Mucosa of rectum (tissue), 2 donors: Measurements from ENCODE around the gene SPAG16.

Experiments used
- H3K27ac ChIP-seq, 2 donors: one replicate each; pipeline ENCODE4 v1.7.0; 2013; ENCODE audit warnings: inconsistent platforms in 2 of 2, low read depth in 2 of 2, low read length in 2 of 2
- H3K27me3 ChIP-seq, 2 donors: one replicate each; pipeline ENCODE4 v1.7.0; 2013; ENCODE audit warnings: low read length in 2 of 2; ENCODE audit not compliant: control insufficient read depth in 2 of 2, insufficient read depth in 2 of 2
- H3K36me3 ChIP-seq, 2 donors: one replicate each; pipeline ENCODE4 v1.7.0; 2013; ENCODE audit warnings: low read length in 2 of 2; ENCODE audit not compliant: control insufficient read depth in 2 of 2, insufficient read depth in 2 of 2
- H3K4me1 ChIP-seq, 2 donors: one replicate each; pipeline ENCODE4 v1.7.0; 2013; ENCODE audit warnings: low read length in 2 of 2, mild to moderate bottlenecking in 1 of 2; ENCODE audit not compliant: control insufficient read depth in 2 of 2, insufficient read depth in 2 of 2
- H3K4me3 ChIP-seq, 2 donors: one replicate each; pipeline ENCODE4 v1.7.0; 2013; ENCODE audit warnings: low read length in 2 of 2
- H3K9ac ChIP-seq, 2 donors: one replicate each; pipeline ENCODE4 v1.7.0; 2013; ENCODE audit warnings: low read length in 2 of 2, low read depth in 1 of 2, mild to moderate bottlenecking in 1 of 2
- H3K9me3 ChIP-seq, 2 donors: one replicate each; pipeline ENCODE4 v1.7.0; 2013; ENCODE audit warnings: low read length in 2 of 2; ENCODE audit not compliant: control insufficient read depth in 2 of 2
- donor health status: healthy.
- donor health status: Normal muscosa, but diverticular disease.

SPAG16 gene

GRCh38 chr2:214066862-214067261 is 782.6 kb downstream of the SPAG16 start:
- Histone ChIP-seq H3K27ac (no peak overlapping the region), H3K27me3 (no peaks in the 10 kb centered on the region), H3K4me3 (no peak overlapping the region), H3K9me3 (no peaks in the 10 kb centered on the region), H3K36me3 (no peaks in the 10 kb centered on the region), H3K4me1 (no peaks in the 10 kb centered on the region), H3K9ac (no peak overlapping the region)

DNA sequence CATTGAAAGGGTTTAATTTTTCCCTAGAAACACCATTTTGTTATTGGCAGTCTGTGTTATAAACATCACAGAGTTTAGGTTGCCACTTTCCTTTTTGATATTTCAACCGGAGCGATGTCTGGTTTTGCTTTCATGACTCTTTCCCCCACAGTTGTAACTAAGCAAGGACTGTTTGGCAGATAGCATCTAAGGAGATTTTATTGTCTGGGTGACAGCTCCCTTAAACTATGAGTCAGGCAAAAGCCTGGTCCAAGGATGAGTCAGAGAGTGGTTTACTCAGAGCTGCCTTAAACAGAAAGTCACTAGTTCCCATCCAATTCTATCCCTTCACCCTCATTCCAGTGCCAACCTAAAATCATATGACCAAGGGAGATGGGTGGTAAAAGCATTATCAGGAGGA is 785.0 kb downstream of the SPAG16 start:
- H3K36me3 ChIP-seq, result no peaks in the 10 kb centered on the region
- no peaks in the 10 kb centered on the region for H3K4me1 ChIP-seq
- H3K9ac ChIP-seq, result no peak overlapping the region
- no peak overlapping the region for H3K4me3 ChIP-seq
- H3K27ac ChIP-seq, result no peak overlapping the region
- H3K9me3 ChIP-seq, result no peaks in the 10 kb centered on the region
- no peaks in the 10 kb centered on the region for H3K27me3 ChIP-seq

DNA sequence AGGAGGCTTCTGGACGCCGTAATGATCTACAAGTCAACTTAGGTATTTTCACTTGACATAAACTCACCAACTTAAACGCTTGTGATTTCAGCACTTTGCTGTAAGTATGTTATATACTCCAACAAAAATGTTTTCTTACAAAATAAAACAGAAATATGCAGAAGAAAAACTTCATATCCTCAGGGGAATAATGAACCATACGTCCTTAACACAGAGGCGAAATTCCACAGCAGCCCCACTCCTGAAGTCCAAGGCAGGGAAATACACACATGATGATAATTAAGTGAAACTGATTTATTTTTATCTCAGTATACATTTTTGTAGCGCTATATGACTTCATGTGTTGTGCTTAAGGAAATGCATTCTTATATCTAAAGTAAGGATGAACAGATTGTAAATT is 791.2 kb downstream of the SPAG16 start:
- Histone ChIP-seq H3K4me3 (no peak overlapping the region), H3K27ac (no peak overlapping the region), H3K9me3 (no peaks in the 10 kb centered on the region), H3K27me3 (no peaks in the 10 kb centered on the region), H3K4me1 (no peaks in the 10 kb centered on the region), H3K36me3 (no peaks in the 10 kb centered on the region), H3K9ac (no peak overlapping the region)

DNA sequence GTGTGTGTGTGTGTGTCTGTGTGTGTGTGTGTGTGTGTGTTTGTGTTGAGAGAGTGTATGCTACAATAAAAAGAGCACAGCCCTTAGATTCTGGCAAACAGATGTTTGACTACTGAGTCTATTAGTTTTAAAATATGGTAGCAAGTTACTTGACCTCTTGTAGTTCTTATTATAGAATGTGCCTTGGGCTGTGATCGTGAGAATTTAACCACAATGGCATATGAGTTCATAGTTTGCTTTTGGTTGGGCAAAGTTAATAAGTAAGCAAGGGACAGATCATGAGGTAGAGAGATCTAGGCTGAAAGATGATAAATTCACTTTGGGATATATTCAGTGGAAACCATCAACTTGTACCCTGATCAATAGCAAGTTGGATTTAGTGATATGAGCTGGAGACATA is 792.3 kb downstream of the SPAG16 start:
- no peaks in the 10 kb centered on the region for H3K36me3 ChIP-seq

GRCh38 chr2:214077727-214078126 is 793.5 kb downstream of the SPAG16 start:
- Histone ChIP-seq H3K27ac (no peak overlapping the region), H3K36me3 (no peaks in the 10 kb centered on the region), H3K27me3 (no peaks in the 10 kb centered on the region), H3K9ac (no peak overlapping the region), H3K9me3 (no peaks in the 10 kb centered on the region), H3K4me1 (no peaks in the 10 kb centered on the region), H3K4me3 (no peak overlapping the region)

More for the DNA sequence above, 792.3 kb downstream of the SPAG16 start:
- Histone ChIP-seq H3K4me1 (no peaks in the 10 kb centered on the region), H3K4me3 (no peak overlapping the region), H3K9ac (no peak overlapping the region), H3K9me3 (no peaks in the 10 kb centered on the region), H3K27me3 (no peaks in the 10 kb centered on the region), H3K27ac (no peak overlapping the region)

DNA sequence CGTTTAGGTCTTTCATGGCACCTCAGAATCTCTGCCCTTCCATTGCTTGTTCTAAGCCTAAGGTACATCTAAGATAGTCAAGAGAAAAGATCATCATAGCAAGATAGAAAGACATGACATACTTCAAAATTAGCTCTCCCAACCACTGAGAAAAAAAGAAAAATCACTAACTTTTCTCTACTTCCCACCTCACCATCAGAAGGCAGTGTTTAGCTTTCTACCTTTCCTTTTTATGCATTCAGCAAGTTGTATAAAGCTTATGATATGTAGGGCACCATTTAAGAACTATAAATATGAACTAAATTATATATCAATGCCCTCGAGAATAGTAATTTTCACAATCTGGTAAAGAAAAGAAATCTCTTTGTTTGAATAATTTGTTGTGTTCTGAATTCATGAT is 794.8 kb downstream of the SPAG16 start:
- Histone ChIP-seq H3K4me3 (no peak overlapping the region), H3K9ac (no peak overlapping the region), H3K9me3 (no peaks in the 10 kb centered on the region), H3K27ac (no peak overlapping the region), H3K4me1 (no peaks in the 10 kb centered on the region), H3K27me3 (no peaks in the 10 kb centered on the region), H3K36me3 (no peaks in the 10 kb centered on the region)

GRCh38 chr2:214088536-214088935 is 804.3 kb downstream of the SPAG16 start:
- Histone ChIP-seq H3K9me3 (no peaks in the 10 kb centered on the region), H3K4me3 (no peak overlapping the region), H3K27ac (no peak overlapping the region), H3K4me1 (no peaks in the 10 kb centered on the region), H3K36me3 (no peaks in the 10 kb centered on the region), H3K9ac (no peak overlapping the region), H3K27me3 (no peaks in the 10 kb centered on the region)

DNA sequence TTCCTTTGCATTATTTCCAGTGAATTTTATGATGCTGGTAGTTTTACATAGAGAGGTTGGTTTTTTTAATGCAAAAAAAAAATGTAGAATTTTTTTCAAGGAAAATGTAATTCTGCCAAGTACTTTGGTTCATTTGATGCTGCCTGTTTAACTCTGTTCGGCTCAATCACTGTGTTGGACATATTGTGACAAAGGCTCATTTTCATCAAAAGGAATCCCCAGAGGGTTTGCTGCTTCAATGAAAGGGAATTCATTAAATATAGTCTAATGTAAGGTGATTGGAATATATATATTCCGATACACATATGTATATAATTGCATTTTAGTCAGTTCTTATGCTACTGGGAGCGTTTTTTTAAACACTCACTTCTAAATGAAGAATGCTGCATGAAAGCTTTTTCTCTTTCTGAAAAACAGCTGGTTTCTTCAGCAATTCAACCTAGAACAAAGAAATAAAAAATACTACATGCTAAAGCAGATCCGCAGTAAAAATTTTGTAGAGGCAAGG is 812.0 kb downstream of the SPAG16 start:
- Histone ChIP-seq H3K27ac (no peak overlapping the region), H3K4me1 (no peaks in the 10 kb centered on the region), H3K27me3 (no peaks in the 10 kb centered on the region), H3K9me3 (no peaks in the 10 kb centered on the region), H3K9ac (no peak overlapping the region), H3K36me3 (no peaks in the 10 kb centered on the region), H3K4me3 (no peak overlapping the region)

GRCh38 chr2:214098811-214099210 is 814.5 kb downstream of the SPAG16 start:
- Histone ChIP-seq H3K9me3 (no peaks in the 10 kb centered on the region), H3K27ac (no peak overlapping the region), H3K4me3 (no peak overlapping the region), H3K36me3 (no peaks in the 10 kb centered on the region), H3K9ac (no peak overlapping the region), H3K4me1 (no peaks in the 10 kb centered on the region), H3K27me3 (no peaks in the 10 kb centered on the region)

GRCh38 chr2:214100488-214100887 is 816.2 kb downstream of the SPAG16 start:
- Histone ChIP-seq H3K4me3 (no peak overlapping the region), H3K36me3 (no peaks in the 10 kb centered on the region), H3K4me1 (no peaks in the 10 kb centered on the region), H3K9me3 (no peaks in the 10 kb centered on the region), H3K27me3 (no peaks in the 10 kb centered on the region), H3K27ac (no peak overlapping the region), H3K9ac (no peak overlapping the region)
